IMR-90 (cell line): ENCODE data around the gene MADD. TPM values are rescaled to one million over a fixed set of nuclear protein-coding genes. Genes with fewer than 3 reads are reported as not detected.

ENCODE experiments used
- ATAC-seq: fragments of 200-7000 bp; cut with Tn5 transposase; 2 replicates; pipeline ENCODE4 v1.9.1; 2020; ENCODE audit warnings: low read depth, mild to moderate bottlenecking, moderate library complexity
- BruUV-seq: library from RNA; stranded (reverse); fragments of 400-500 nt; replicated peaks from 2 replicates; lab custom pipeline; 2021; lab: Mats Ljungman, UMichigan
- CTCF ChIA-PET: fragments of 300-600 bp; formaldehyde crosslinking; extraction: SDS; loops from one replicate; lab custom pipeline; 2021; ENCODE audit warnings: antibody characterized with exemption; lab: Yijun Ruan, JAX
- POLR2A ChIA-PET: fragments of 300-600 bp; sonication (Branson Sonifier 250); formaldehyde crosslinking; loops from one replicate; lab custom pipeline; 2022; ENCODE audit warnings: antibody characterized with exemption; ENCODE audit not compliant: unreplicated experiment; lab: Charles Lee
- DNase-seq: peaks from one replicate; pipeline ENCODE4 v3.0.0; 2013
- H2AFZ ChIP-seq: replicated peaks from 2 replicates; pipeline ENCODE3; 2013; ENCODE audit warnings: low read length, mild to moderate bottlenecking; ENCODE audit not compliant: poor library complexity
- H2AK5ac ChIP-seq: 2 replicates; pipeline ENCODE4 v1.6.1; 2013; ENCODE audit warnings: low read depth, low read length, inconsistent platforms
- H2AK9ac ChIP-seq: replicated peaks from 2 replicates; pipeline ENCODE3; 2013; ENCODE audit warnings: mild to moderate bottlenecking, low read depth, low read length, moderate library complexity; ENCODE audit not compliant: poor library complexity
- H2BK120ac ChIP-seq: 2 replicates; pipeline ENCODE4 v1.6.1; 2013; ENCODE audit warnings: low read depth, low read length, inconsistent platforms
- H2BK15ac ChIP-seq: 3 replicates; pipeline ENCODE4 v1.6.1; 2013; ENCODE audit warnings: low read depth, low read length, inconsistent platforms
- H2BK20ac ChIP-seq: 2 replicates; pipeline ENCODE4 v1.6.1; 2013; ENCODE audit warnings: low read depth, mild to moderate bottlenecking, inconsistent platforms, low read length, moderate library complexity
- H2BK5ac ChIP-seq: 2 replicates; pipeline ENCODE4 v1.6.1; 2013; ENCODE audit warnings: mild to moderate bottlenecking, low read depth, low read length, inconsistent platforms; ENCODE audit not compliant: poor library complexity, severe bottlenecking
- H3K14ac ChIP-seq: replicated peaks from 2 replicates; pipeline ENCODE4 v1.6.1; 2013; ENCODE audit warnings: low read depth, low read length, inconsistent platforms
- H3K18ac ChIP-seq: 2 replicates; pipeline ENCODE4 v1.6.1; 2013; ENCODE audit warnings: low read depth, low read length, control low read depth
- H3K23ac ChIP-seq: 2 replicates; pipeline ENCODE4 v1.6.1; 2013; ENCODE audit warnings: low read depth, low read length, inconsistent platforms
- H3K27ac ChIP-seq: 2 replicates; pipeline ENCODE4 v1.5.1; 2013; ENCODE audit warnings: mild to moderate bottlenecking, control low read depth, low read length; ENCODE audit not compliant: insufficient read depth
- H3K27me3 ChIP-seq: 2 replicates; pipeline ENCODE4 v1.6.1; 2013; ENCODE audit warnings: low read length; ENCODE audit not compliant: control insufficient read depth, insufficient read depth
- H3K36me3 ChIP-seq: 2 replicates; pipeline ENCODE4 v1.6.1; 2013; ENCODE audit warnings: low read length, mixed read lengths; ENCODE audit not compliant: control insufficient read depth, insufficient read depth
- H3K4ac ChIP-seq: 2 replicates; pipeline ENCODE4 v1.6.1; 2013; ENCODE audit warnings: low read depth, low read length, inconsistent platforms
- H3K4me1 ChIP-seq: 2 replicates; pipeline ENCODE4 v1.6.1; 2013; ENCODE audit warnings: low read length, mixed read lengths; ENCODE audit not compliant: control insufficient read depth, insufficient read depth
- H3K4me2 ChIP-seq: 2 replicates; pipeline ENCODE4 v1.6.1; 2013; ENCODE audit warnings: low read depth, mild to moderate bottlenecking, control low read depth, low read length, moderate library complexity
- H3K4me3 ChIP-seq: 2 replicates; pipeline ENCODE4 v1.5.1; 2013; ENCODE audit warnings: low read depth, mild to moderate bottlenecking, control low read depth, low read length, moderate library complexity; ENCODE audit not compliant: insufficient read depth
- H3K56ac ChIP-seq: 2 replicates; pipeline ENCODE4 v1.6.1; 2013; ENCODE audit warnings: low read length, inconsistent platforms; ENCODE audit not compliant: insufficient read depth; ENCODE audit errors: extremely low read depth
- H3K79me1 ChIP-seq, 2 experiments: 2 replicates each; pipeline ENCODE4 v1.6.1; 2013; ENCODE audit warnings: low read length in 2 of 2, inconsistent platforms in 1 of 2, low read depth in 1 of 2
- H3K9ac ChIP-seq: 2 replicates; pipeline ENCODE4 v1.6.1; 2013; ENCODE audit warnings: low read depth, low read length, control low read depth
- H3K9me1 ChIP-seq: 2 replicates; pipeline ENCODE4 v1.6.1; 2013; ENCODE audit warnings: low read length, inconsistent platforms; ENCODE audit not compliant: insufficient read depth
- H3K9me3 ChIP-seq: 2 replicates; pipeline ENCODE4 v1.6.1; 2013; ENCODE audit warnings: low read length; ENCODE audit not compliant: control insufficient read depth, insufficient read depth
- H4K20me1 ChIP-seq: 2 replicates; pipeline ENCODE4 v1.6.1; 2013; ENCODE audit warnings: low read length, inconsistent platforms; ENCODE audit not compliant: insufficient read depth
- H4K5ac ChIP-seq: 2 replicates; pipeline ENCODE4 v1.6.1; 2013; ENCODE audit warnings: mild to moderate bottlenecking, low read depth, low read length, control low read depth
- H4K8ac ChIP-seq, 2 experiments: 2 replicates each; pipeline ENCODE4 v1.6.1; 2013; ENCODE audit warnings: low read depth in 2 of 2, low read length in 2 of 2, control low read depth in 1 of 2, inconsistent platforms in 1 of 2
- H4K91ac ChIP-seq: 2 replicates; pipeline ENCODE4 v1.6.1; 2013; ENCODE audit warnings: low read depth, low read length, inconsistent platforms; ENCODE audit not compliant: insufficient read depth
- BHLHE40 ChIP-seq: fragments of 150-350 bp; IDR thresholded peaks from 2 replicates; pipeline ENCODE4 v1.6.1; 2016; ENCODE audit warnings: mild to moderate bottlenecking, low read depth, low read length
- CTCF ChIP-seq: conservative IDR thresholded peaks from 2 replicates; pipeline ENCODE4 v1.5.1; 2012; ENCODE audit warnings: mild to moderate bottlenecking, low read depth, low read length, improper control_type of control experiment
- FOS ChIP-seq: fragments of 150-350 bp; IDR thresholded peaks from 2 replicates; pipeline ENCODE4 v1.6.1; 2016; ENCODE audit warnings: low read depth, low read length
- POLR2A ChIP-seq: IDR thresholded peaks from 2 replicates; pipeline ENCODE4 v1.6.1; 2012; ENCODE audit warnings: mild to moderate bottlenecking, low read depth, low read length
- RAD21 ChIP-seq: IDR thresholded peaks from 2 replicates; pipeline ENCODE4 v1.6.1; 2012; ENCODE audit warnings: low read length, improper control_type of control experiment
- RCOR1 ChIP-seq: IDR thresholded peaks from 2 replicates; pipeline ENCODE4 v1.6.1; 2012; ENCODE audit warnings: mild to moderate bottlenecking, low read length, improper control_type of control experiment; ENCODE audit not compliant: insufficient replicate concordance
- RFX5 ChIP-seq: IDR thresholded peaks from 2 replicates; pipeline ENCODE4 v1.8.0; 2012; ENCODE audit warnings: low read depth, mild to moderate bottlenecking, low read length, moderate library complexity
- WGBS, 2 experiments: methylation state at CpG; one replicate each; pipeline versions ENCODE4 v1.1.5 to v1.1.7; 2013; ENCODE audit warnings: missing lambda C conversion rate in 2 of 2; ENCODE audit not compliant: insufficient read length in 1 of 2; ENCODE audit errors: extremely low coverage in 2 of 2; 5-methylcytosine and 5-hydroxymethylcytosine counted together
- dilution Hi-C: fragments of 300-500 bp; cut with HindIII; formaldehyde crosslinking; loops from one replicate; pipeline ENCODE4 v1.14.3; 2018; ENCODE audit warnings: low sequenced_read_pairs; ENCODE audit not compliant: unreplicated experiment
- in situ Hi-C: fragments of 300-500 bp; cut with MboI; formaldehyde crosslinking; loops from 3 replicates; pipeline ENCODE4 v1.14.3; 2019; ENCODE audit warnings: low sequenced_read_pairs, inconsistent platforms, mixed read lengths
- intact Hi-C: fragments of 100-400 bp; cut with micrococcal nuclease; formaldehyde crosslinking; loops from 2 replicates; pipeline ENCODE4 v1.10.0; 2022
- polyA plus RNA-seq, 3 experiments: library from polyadenylated mRNA; depleted of rRNA; stranded (reverse); fragments of >200 nt; gene quantifications; 2 replicates each; pipeline ENCODE4 v1.2.3, GENCODE V29; 2012; ENCODE audit warnings: low replicate concordance in 1 of 3
- total RNA-seq: library from RNA; depleted of rRNA; stranded (reverse); fragments of >200 nt; gene quantifications from 2 replicates; pipeline ENCODE4 v1.2.3, GENCODE V29; 2012

Gene MADD
- total and polyA plus RNA-seq, 2 of the 4 experiments (the other 2 are of a cell fraction), result 13.3 to 16.4 TPM

DNA sequence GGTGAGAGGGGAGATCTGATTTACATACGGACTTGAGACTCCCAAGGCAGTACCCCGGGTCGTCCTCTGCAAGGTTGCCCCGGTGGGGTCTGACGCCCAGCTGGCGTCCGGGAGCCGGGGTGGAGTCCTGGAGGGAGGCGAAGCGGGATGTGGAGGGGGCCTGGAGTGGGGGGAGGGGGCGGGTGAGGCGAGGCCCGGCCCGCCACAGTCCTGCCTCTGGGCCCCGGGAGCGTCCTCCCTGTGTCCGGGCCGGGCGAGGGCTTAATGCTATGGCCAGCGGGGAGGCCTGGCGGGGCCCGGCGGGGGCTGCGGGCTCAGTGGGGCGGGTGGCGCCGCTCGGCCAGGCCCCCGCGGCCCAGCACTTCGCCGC, 85.0 kb downstream of the MADD start:
- Histone ChIP-seq H3K27ac (no peak overlapping the region), H3K4me2 (no peak overlapping the region), H4K20me1 (no peaks in the 10 kb centered on the region), H2BK5ac (no peak overlapping the region), H4K8ac (peak overlapping the region in 1 of 2 experiments; percentile 56; a peak in 1 of 4 replicates), H2BK120ac (no peak overlapping the region), H3K56ac (no peak overlapping the region), H3K4me3 (no peak overlapping the region), H3K23ac (0 out of 2 replicates have a peak overlapping the region, but pooled peaks have one; percentile 49), H3K4ac (0 out of 2 replicates have a peak overlapping the region, but pooled peaks have one; percentile 32), H3K27me3 (no peaks in the 10 kb centered on the region), H2BK15ac (no peak overlapping the region), H2AFZ (peak overlapping the region; percentile 88), H3K14ac (no peak overlapping the region), H3K9me1 (peaks cover 20% of the 10 kb centered on the region), H3K9ac (no peak overlapping the region), H2AK5ac (no peak overlapping the region), H4K5ac (peak overlapping the region; percentile 42; the same call in 1 of the 2 replicates), H3K79me1 (peaks cover 0 to 2% of the 10 kb centered on the region in 2 experiments; a peak in 1 of 4 replicates), H3K4me1 (no peaks in the 10 kb centered on the region), H3K18ac (no peak overlapping the region), H3K9me3 (no peaks in the 10 kb centered on the region), H2BK20ac (no peak overlapping the region), H2AK9ac (peak overlapping the region; percentile 92), H4K91ac (no peak overlapping the region), H3K36me3 (no peaks in the 10 kb centered on the region)
- dilution Hi-C loops, result no loop called here
- POLR2A ChIA-PET, result no interaction called here
- CTCF ChIA-PET, result interaction anchor here (0.6 to 1.3 kb wide), 8 partner anchors 17 to 185 kb away, joined by 3 to 5 read pairs (median 4); partner anchors contain the start of gene ACP2
- DNase-seq (no peak), ATAC-seq (peak; percentile 64)
- in situ Hi-C loops, result loop anchor here (25.0 kb wide), 1 partner anchor 468 kb away; no protein-coding TSS in a partner anchor
- TF ChIP-seq RAD21, result no peak
- no peak for TF ChIP-seq BHLHE40
- TF ChIP-seq POLR2A, result no peak
- no peak for TF ChIP-seq FOS
- TF ChIP-seq RCOR1, result no peak
- no peak for TF ChIP-seq RFX5
- no peak for TF ChIP-seq CTCF
- 9% methylated on average over 15 of the region's 32 CpGs; no CpG with 5 or more reads in 1 of the 2 experiments for WGBS, 2 experiments
- intact Hi-C loops, result loop anchor here (1.0 to 2.0 kb wide), 4 partner anchors 84 to 178 kb away; partner anchors contain the start of gene MADD
- BruUV-seq, result no TSS peak
